ENCODE data around the gene TTC39A. TPM values are rescaled to one million over a fixed set of nuclear protein-coding genes. Genes with fewer than 3 reads are reported as not detected.

Gene TTC39A
- total RNA-seq, 1 donor from 2014 or later, result 26.0 TPM

DNA sequence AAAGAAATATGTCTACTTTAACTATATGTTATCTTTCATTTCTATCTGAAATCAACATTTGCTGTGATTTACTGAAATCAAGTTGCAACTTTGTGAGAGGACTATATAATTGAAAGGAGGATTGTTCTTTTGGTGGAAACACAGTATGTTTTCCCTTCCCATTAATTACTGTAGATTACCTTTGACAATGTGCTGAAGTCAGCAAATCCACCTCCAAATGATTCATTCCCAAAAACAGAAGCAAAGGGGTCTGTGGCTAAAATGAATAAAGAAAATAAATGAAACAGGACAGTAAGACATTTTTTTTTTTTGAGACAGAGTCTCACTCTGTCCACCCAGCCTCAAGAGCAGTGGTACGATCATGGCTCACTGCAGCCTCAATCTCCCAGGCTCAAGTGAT lies 35.4 kb upstream of the TTC39A start:
- Mint-ChIP-seq H3K27ac (no peak overlapping the region), H3K4me3 (ENCODE audit: low read depth) (no peak overlapping the region), H3K27me3 (no peaks in the 10 kb centered on the region), H3K36me3 (ENCODE audit: insufficient read depth) (peaks cover 14% of the 10 kb centered on the region), H3K4me1 (ENCODE audit: low read depth) (peaks cover 4% of the 10 kb centered on the region), H3K9me3 (ENCODE audit: low read depth) (no peaks in the 10 kb centered on the region)
- TF ChIP-seq, protein P1, sequence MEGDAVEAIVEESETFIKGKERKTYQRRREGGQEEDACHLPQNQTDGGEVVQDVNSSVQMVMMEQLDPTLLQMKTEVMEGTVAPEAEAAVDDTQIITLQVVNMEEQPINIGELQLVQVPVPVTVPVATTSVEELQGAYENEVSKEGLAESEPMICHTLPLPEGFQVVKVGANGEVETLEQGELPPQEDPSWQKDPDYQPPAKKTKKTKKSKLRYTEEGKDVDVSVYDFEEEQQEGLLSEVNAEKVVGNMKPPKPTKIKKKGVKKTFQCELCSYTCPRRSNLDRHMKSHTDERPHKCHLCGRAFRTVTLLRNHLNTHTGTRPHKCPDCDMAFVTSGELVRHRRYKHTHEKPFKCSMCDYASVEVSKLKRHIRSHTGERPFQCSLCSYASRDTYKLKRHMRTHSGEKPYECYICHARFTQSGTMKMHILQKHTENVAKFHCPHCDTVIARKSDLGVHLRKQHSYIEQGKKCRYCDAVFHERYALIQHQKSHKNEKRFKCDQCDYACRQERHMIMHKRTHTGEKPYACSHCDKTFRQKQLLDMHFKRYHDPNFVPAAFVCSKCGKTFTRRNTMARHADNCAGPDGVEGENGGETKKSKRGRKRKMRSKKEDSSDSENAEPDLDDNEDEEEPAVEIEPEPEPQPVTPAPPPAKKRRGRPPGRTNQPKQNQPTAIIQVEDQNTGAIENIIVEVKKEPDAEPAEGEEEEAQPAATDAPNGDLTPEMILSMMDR (IDR thresholded peaks at IDR 0.05; ENCODE audit: unreplicated experiment), result no peak
- DNase-seq (ENCODE audit: low spot score, unreplicated experiment), result no peak

DNA sequence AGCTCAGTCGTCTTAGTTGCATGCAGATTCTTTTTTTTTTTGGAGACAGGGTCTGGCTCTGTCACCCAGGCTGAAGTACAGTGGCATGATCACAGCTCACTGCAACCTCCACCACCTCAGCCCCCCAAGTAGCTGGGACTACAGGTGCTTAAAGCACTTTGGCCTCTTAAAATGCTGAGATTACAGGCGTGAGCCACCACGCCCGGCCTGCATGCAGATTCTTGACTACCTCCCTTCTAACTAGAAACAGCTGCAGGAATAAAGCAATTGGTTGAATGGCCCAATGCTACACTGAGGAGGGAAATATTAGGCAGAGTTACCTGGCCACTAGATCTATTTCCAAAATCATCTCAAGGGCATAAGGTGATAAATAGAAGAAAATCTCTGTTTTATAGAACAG lies 29.5 kb upstream of the TTC39A start:
- TF ChIP-seq, protein P1 (IDR thresholded peaks at IDR 0.05; ENCODE audit: unreplicated experiment), result no peak
- Mint-ChIP-seq H3K36me3 (ENCODE audit: insufficient read depth) (peaks cover 11% of the 10 kb centered on the region), H3K27me3 (no peaks in the 10 kb centered on the region), H3K4me3 (ENCODE audit: low read depth) (no peak overlapping the region), H3K9me3 (ENCODE audit: low read depth) (no peaks in the 10 kb centered on the region), H3K27ac (no peak overlapping the region), H3K4me1 (ENCODE audit: low read depth) (peaks cover 5% of the 10 kb centered on the region)
- DNase-seq (ENCODE audit: low spot score, unreplicated experiment), result no peak

DNA sequence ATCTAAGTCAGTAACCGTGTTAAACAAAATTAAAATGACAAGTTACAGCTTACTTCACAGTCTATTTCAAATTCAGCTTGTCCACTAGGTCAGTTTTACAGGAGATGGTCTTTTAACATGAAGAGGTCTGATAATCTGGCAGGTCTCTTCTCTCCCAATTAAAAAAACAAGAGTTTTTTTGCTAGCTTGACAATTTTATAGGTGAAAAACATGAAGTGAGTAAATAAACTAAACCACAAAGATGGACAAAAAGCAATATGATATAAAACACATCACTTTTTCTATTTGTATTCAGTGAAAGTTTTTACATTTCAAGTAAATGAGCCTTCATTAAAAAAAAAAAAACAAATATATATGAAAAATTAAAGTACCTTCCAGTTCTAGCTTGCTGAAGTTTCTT lies 25.0 kb upstream of the TTC39A start:
- DNase-seq (ENCODE audit: low spot score, unreplicated experiment), result no peak
- peaks cover 8% of the 10 kb centered on the region for H3K4me1 Mint-ChIP-seq (ENCODE audit: low read depth)
- no peaks in the 10 kb centered on the region for H3K27me3 Mint-ChIP-seq
- H3K27ac Mint-ChIP-seq, result no peak overlapping the region
- TF ChIP-seq, protein P1 (IDR thresholded peaks at IDR 0.05; ENCODE audit: unreplicated experiment), result no peak
- H3K36me3 Mint-ChIP-seq (ENCODE audit: insufficient read depth), result peaks cover 4% of the 10 kb centered on the region
- H3K4me3 Mint-ChIP-seq (ENCODE audit: low read depth), result no peak overlapping the region
- no peaks in the 10 kb centered on the region for H3K9me3 Mint-ChIP-seq (ENCODE audit: low read depth)

DNA sequence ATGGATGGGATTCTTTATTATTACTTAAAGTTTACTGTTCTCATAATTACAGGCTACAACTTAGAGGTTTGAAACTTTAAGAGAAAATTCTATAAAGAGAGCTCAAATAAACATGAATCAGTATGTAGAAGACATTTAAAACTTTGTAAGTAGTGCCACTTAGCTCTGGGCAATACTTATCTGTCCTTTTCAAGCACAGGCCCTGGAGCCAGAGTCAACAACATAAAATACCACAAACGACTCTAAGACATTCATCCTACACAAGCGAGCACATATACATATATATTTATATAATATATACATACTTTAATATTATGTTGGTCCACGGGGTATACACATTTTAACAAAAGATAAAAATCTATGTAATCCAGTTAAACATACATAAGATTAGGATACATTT lies 24.1 kb upstream of the TTC39A start:
- no peaks in the 10 kb centered on the region for H3K9me3 Mint-ChIP-seq (ENCODE audit: low read depth)
- H3K4me3 Mint-ChIP-seq (ENCODE audit: low read depth), result no peak overlapping the region
- TF ChIP-seq, protein P1 (IDR thresholded peaks at IDR 0.05; ENCODE audit: unreplicated experiment), result no peak
- H3K36me3 Mint-ChIP-seq (ENCODE audit: insufficient read depth), result peaks cover 4% of the 10 kb centered on the region
- DNase-seq (ENCODE audit: low spot score, unreplicated experiment), result no peak
- H3K27me3 Mint-ChIP-seq, result no peaks in the 10 kb centered on the region
- H3K4me1 Mint-ChIP-seq (ENCODE audit: low read depth), result peaks cover 8% of the 10 kb centered on the region
- no peak overlapping the region for H3K27ac Mint-ChIP-seq

DNA sequence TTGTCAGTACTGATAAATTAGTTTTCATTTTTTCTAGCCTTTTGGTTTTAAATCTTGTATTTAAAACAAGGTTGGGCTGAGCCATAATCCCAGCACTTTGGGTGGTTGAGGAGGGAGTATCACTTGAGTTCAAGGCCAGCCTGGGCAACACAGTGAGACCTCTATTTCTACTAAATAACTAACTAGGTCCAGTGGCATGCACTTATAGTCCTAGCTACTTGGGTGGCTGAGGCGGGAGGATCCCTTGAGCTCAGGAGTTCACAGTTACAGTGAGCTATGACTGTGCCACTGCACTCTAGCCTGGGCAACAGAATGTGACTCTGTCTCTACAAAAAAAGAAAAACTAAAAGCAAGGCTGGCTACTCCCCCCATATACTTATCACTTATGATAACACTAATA lies 21.5 kb upstream of the TTC39A start:
- Mint-ChIP-seq H3K4me1 (ENCODE audit: low read depth) (peaks cover 8% of the 10 kb centered on the region), H3K36me3 (ENCODE audit: insufficient read depth) (peaks cover 4% of the 10 kb centered on the region), H3K27me3 (no peaks in the 10 kb centered on the region), H3K27ac (peak overlapping the region; percentile 6), H3K4me3 (ENCODE audit: low read depth) (no peak overlapping the region), H3K9me3 (ENCODE audit: low read depth) (no peaks in the 10 kb centered on the region)
- DNase-seq (ENCODE audit: low spot score, unreplicated experiment), result no peak
- TF ChIP-seq, protein P1 (IDR thresholded peaks at IDR 0.05; ENCODE audit: unreplicated experiment), result no peak

All from progenitor cell of endocrine pancreas (in vitro differentiated cells).